Measurements from ENCODE around the gene ARHGEF33.

The ARHGEF33 gene

DNA sequence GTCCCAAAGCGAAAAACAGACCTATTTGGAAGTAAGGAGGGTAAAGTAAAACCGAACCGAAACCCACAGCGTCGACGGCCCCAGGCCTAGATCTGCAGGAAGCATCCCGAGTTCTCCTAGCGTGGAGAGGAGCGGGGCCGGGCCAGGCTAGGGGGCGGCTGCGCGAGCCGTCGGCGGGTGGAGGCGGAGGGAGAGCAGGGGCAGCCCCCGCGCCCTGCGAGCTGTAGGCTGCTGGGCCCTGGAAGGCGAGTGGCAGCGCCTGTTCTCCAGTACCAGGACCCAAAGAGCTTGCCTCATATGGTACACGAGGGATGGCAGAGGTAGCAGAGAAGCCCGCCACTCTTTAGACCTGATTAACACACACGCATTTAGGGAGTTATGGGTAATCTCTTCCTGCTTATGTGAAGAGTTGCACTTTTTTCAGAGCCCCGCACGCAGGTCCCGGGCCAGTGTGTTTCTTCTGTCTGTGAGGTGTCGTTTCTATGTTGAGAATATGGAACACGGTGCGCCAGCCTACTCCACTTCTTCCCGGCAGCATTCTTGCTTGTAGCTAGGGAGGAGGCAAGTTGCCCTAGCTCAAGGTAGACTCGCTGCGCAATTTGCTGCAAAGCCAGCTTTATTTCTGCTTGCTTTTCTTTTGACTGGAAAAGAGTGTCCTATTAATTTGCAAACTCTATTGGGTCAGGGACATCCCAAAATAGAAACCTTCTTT, 71.1 kb downstream of the ARHGEF33 start:
- no peak for ATAC-seq

DNA sequence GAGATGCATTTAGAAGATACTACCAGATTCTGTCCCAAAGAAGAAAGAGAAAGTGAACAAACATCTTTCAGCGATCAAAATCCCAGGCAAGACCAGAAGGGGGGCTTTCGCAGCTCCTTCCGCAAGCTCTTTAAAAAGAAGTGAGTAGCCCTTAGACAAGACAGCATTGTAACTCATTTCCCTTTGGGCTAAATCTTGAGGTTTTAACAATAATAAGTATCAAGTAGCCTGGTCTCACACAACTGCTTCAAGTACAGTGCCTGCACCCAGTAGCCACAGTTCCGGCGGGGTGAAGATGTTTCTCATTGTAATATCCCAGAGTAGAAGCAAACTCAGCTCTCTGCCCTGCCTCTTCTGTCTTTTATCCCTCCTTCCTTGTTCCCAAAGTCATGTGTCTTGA, 76.3 kb downstream of the ARHGEF33 start:
- no peak for ATAC-seq

DNA sequence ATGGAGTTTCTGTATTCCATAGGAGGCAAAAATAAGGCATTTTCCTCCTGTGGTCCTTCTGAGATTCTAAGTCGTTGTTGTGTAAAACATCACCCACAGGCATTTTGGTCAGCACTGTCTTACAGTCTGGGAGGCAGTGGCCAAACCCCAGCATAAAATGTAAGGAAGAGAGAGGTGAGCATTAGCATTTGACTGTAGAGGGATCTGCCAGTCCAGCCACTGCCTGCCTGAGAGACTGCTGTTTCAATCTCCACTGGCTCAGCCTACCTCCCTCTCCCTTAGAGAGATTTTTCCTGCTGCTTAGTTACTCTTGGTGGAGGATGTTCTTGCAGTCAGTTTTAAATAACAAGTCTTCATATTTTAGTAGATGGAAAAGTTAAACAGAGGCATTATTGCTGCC, 77.0 kb downstream of the ARHGEF33 start:
- ATAC-seq = no peak

DNA sequence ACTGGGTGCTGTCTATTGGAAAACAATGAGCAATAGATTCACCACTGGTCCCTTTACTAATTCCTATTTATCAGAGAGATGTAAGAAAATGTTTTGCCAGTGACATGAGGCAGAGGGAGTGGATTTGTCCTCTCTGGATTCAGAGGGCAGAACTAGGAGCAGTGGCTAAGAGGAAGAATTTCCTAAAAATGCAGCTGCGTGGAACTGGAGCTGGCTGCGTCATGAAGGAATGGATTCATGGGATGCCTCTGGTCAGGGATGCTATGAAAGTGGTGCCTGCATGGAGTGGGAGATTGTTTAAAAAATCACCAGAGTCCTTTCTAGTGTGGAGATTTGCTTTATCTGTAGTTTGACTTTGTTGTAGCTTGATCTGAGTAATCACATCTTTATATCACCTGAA, 78.3 kb downstream of the ARHGEF33 start:
- ATAC-seq = no peak

DNA sequence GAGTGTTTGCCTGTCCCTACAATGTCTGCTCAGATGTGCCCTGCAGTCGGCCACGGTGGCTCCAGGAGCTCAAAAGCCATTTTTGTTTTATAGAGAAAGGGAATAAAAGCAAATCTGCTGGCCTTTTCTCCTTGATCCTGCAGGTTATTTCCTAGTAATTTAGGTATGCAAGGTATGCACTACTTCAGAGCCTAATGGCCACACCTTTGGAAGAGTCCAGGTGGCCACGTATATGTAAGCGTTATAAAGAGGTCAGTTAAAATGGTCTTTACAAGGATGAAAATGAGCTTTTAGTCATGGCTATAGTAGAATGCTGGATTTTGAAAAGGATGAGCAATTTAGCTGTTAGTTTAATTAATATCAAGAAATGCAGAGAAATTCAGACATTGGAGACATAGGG, 81.7 kb downstream of the ARHGEF33 start:
- ATAC-seq = no peak

DNA sequence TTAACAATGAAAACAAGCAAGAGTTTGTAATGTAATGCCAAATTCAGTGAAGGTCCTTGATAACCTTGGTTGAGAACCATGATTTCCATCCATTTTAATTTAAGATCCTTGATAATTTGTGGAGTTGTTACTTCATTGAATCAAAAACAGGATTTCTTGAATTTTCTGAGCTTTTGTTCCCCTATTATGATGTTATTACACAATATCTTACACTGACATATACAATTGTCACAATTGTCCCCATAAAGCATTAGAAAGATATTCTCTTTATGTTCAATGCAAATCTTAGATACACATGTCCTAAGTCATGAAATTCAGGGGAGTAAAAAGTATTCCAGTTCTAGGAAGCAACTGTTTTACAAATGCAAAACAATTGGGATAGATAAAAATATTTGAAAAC, 83.6 kb downstream of the ARHGEF33 start:
- ATAC-seq = no peak

DNA sequence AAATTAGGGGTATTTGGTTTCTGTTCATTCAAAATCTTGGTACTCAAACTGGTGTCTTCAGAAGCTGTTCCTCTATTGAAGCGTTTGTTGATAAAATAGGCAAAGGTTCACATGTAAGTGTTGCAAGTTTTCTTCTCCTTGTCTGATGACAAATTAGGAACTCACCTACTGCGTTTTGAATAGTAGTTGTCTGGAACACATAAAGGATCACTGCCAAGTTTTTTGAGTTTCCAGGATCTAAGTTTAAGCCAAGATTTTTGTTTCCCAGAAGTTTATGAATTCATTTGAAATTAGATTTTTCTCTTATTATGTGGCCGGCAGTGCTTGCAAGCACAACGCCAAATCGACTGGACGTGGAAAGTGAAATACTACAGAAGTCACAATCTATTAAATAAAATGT, 85.4 kb downstream of the ARHGEF33 start:
- ATAC-seq = no peak

DNA sequence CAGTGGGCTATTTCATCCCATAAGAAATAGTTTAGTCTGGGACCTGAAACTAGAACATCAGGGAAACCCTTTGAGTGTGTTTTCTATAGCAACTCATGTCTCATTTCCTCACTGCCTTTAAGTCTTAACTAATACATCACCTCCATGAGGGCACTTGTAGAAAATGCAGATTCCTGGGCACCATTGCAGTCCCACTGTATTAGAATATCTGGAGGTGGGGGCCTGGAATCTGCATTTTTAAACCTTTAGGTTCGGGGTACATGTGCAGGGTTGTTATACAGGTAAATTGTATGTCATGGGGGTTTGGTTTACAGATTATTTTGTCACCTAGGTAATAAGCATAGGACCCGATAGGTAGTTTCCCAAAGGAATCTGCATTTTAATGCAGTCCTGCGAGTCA, 87.4 kb downstream of the ARHGEF33 start:
- ATAC-seq = no peak

DNA sequence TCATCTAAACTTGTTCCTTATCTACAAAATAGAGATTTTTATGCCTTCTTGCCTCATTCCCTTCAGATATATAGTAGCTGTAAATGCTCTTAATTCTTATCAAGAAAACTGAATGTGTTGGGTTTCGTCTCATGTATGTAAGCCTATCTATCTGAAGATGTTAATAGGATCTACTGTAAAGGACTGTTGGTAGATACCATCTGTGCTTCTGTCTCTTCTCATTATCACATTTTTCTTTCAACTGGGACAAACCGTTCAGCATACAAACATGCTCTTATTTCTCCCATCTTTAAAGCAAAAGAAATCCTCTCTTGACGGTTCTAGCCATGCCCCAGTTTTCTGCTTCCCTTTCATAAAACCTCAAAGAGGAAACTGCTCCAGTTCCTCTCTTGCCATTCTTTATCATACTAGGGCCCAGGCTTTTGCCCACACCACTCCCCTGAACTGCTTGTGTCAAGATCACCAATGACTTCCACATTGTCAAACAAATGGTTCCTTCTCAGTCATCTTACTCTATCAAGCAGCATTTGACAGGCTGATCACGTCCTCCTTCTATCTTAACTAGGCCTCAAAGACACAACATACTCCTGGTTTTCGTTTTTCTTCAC, 88.7 kb downstream of the ARHGEF33 start:
- ATAC-seq = no peak

DNA sequence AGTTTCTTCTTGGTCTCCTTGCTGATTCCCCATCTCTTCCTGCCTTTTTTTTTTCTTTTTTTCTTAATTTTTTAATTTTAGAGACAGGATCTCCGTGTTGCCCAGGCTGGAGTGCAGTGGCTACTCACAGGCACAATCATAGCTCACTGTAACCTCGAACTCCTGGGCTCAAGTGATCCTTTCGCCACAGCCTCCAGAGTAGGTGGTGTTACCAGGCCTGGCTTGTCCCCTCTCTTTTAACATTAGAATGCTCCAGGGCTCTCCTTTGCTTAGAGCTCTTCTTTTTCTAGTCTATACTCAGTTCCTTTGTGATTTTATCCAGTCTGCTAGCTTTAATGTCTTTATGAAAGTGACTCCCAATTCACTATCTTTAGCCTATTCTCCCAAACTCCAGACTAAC, 89.2 kb downstream of the ARHGEF33 start:
- ATAC-seq = no peak

DNA sequence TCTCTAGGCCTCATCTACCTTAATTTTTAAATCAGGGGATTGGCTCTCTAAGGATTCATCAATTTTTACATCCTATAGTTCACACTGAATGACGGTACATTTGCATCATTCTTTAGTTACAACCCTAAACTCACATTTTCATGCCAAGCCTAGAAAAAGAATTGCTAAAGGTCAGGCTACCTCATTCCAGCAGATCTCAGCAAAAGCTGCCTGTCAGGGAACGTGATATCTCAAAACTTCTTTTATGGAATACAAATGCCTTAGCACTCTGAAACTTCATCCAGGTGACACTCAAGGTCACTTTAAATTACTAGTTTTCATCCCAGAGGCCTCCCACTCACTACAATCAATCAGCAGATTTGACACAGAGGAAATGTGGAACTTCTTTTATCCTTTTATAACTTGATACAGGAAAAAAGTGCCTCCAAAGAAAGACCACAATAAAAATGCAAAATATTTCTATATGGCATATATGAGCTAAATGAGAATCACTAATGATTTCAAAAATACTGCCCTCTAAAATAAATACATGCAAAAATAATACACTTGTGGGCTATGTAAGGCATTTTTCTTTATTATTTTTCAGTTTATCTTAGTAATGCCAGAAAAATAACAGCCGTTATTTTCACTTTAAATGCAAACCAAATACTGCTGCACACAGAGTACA, 91.5 kb downstream of the ARHGEF33 start:
- ATAC-seq = no peak

DNA sequence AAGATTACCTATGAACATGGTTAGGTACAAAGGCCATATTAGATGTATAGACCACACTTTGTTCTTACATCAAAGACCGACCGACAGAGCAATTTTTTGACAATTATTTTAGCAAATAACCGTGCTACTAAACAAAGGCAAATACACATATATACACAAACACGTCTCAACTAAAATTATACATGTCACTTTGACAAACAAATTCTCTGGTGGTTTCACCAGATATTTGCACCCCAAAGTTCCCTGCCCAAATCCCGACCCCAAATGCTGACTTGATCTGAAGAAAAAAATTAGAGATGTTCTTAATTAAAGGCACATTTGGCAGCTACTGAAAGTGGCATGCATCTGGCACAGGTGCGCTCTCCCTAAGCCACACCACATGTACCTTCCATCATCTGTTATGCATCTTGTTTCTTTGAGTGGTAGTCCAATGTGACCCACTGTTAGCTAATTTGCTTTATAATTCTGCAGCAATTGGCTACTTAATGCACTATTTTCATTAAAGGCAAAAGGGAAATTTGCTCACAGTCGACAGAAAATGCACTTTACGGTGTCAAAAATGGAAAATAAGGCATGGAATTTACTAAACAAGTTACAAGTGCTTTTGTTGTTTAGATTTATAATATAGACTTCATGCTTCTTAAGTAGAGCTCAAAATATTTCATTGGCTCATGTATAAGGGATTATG, 92.1 kb downstream of the ARHGEF33 start:
- no peak for ATAC-seq

DNA sequence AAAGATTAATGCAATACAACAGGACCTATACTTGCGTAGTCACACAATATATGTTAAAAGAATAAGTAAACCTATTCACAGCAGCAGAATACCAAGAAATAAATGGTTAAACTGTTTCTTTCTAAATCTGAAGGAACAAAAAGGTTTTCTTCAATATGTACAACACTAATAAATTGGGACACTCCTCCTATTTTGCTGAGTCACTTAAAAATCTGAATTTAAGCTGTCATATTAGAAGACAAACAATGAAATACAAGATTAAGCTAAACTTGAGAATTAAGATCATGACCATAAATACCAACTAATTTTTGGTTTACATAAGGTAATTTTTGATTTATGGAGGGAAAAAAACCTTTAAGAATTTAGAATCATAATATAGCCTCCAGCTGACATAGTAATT, 92.8 kb downstream of the ARHGEF33 start:
- no peak for ATAC-seq

DNA sequence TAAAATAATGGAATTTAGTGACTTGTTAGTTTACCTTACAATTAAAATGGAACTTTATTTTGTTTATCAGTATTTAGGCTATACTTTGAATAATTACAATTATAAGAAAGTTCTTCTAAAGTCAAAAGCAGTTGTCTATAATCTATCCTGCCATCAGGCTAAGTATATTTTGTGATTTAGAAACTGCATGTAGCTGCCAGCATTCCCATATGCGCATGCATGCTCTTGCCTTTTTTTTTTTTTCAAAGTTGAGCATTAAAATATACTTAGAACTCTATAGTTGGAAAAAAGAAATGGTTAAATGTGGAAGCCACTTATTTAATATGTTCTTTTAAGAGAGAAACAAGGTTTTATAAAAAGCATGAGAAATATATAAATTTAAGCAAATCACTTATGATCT, 99.0 kb downstream of the ARHGEF33 start:
- no peak for ATAC-seq

DNA sequence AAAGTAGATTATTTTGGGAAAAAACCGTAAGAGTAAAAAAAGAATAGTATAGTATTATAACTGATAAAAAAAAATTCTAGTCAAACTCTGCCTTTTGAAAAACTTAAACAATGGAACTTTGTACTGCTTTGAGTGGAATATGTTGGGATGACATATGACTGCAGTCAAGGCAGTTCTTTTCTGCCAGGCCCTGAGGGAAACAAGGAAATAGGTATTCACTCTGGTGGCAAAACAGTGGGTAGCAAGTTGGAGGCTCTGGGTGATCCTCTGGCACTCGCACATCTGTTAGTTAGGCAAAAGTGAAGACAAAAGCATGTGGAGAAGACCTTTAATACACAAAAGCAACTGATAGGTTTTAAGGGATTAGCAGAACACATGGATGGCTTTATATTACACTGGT, 102.2 kb downstream of the ARHGEF33 start:
- ATAC-seq = no peak

DNA sequence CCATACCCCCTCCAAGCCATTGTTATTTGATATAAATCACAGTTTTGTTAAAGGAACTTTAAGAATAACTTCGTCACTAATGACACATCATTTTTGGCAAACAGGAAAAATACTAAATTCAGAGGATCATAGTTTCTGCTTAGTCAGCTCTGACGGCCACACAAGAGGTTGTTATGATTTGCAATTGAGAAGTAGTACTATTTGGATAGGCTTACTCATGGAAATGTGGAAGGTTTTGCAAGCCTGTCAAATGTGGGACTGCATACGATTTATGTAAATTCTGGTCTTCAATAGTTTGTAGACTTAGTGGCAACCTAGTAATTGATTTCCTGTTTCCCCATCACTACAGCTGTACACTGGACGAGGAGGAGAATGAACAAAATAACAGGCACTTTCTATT, 108.1 kb downstream of the ARHGEF33 start:
- ATAC-seq = no peak

DNA sequence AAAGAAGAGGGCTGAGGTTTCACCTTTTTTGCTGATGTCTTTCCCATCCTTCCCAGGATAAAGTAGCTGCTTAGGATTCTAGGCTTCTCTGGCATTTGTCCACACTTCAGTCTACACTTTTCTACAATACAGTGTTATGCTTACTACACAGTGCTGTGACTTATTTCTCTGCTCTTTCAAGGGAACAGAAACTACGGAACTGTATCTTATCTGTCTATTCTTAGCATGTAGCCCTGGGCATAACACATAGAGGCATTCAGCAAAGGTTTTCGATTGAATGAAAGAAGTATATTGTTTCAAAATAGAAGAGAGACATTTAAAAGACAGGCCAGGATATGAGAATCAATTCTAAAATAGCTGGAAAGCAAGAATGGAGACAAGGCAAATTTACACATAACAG, 110.9 kb downstream of the ARHGEF33 start:
- no peak for ATAC-seq

DNA sequence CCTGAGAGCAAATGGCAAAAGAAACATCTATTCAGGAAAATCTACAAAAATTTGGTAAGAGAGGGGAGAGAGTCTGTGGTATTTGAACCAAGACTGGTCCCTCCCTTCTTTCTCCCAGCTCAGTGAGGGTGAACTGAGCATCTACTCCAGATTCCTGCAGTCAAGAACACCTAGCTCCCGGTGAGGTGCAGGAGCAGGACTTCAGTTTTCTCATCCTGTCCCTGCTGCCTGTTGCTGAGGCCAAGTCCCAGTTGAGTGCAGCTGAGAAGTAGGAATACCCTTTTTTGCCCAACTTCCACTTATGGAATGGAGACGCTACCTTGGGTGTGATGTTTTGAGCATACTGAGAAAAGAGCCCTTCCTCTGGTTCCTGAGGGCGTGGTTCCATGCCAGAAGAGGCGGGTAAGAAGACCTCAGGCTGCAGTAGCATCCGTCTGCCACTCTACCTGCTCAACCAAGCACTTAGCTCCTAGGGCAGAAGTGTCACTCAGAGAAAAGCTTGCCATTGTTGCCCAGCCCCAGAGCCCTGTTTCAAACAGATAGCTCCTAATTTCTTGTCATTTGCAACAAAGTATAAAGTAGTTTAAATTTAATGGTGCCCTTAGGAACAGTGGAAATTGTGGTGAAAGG, 118.3 kb downstream of the ARHGEF33 start:
- no peak for ATAC-seq

DNA sequence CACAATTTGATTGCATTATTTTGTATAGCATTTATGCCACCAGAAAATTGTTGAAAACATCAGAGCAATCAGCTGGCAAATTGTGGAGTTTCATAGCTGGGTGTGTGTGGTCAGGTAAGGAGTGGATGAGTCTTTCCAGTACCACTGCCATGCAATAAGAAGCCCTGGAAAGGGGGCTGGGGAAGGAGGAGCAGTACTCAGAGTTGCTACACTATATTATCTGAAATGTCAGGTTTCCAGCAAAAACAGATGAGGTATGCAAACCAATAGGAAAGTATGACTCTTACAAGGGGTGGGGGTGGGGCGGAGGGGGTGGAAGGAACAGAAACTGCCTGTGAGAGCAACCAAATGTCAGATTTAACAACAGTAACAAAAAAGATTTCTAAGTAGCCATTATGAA, 119.0 kb downstream of the ARHGEF33 start:
- ATAC-seq = no peak

DNA sequence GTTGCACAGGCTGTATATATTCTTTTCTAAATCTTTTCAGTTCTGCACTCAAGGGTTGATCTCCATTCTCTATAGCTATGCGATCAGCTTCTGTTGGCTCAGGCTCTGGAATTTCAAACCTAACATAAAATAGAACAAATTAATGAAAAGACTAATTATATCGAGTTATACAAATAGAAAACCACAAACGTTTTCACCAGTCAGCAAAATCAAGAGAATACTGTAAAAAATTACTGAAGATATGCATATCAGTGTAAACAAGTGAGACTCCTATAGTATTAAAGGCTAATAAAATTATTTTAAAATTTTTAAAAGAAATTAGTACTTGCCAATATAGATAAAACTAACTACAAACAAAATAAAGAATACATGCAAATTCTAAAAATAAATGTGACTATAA, 124.2 kb downstream of the ARHGEF33 start:
- no peak for ATAC-seq

DNA sequence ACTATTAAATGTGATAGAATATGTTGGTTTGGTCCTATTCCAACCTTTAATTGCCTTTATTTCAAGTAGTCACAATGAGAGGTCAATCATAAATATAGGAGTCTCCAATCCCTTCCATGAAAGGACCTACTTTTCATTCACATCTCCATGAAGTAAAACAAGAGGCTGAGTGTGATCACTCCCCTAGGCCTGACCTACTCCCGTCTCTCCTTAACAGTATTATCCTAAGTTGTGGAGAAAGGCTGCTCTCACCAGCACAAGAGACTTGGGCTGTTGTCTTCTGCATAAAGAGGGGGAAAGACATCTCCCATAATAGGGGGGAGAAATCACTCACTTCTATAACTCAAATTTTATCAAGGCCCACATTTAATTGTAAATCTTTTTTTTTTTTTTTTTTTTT, 125.7 kb downstream of the ARHGEF33 start:
- no peak for ATAC-seq

DNA sequence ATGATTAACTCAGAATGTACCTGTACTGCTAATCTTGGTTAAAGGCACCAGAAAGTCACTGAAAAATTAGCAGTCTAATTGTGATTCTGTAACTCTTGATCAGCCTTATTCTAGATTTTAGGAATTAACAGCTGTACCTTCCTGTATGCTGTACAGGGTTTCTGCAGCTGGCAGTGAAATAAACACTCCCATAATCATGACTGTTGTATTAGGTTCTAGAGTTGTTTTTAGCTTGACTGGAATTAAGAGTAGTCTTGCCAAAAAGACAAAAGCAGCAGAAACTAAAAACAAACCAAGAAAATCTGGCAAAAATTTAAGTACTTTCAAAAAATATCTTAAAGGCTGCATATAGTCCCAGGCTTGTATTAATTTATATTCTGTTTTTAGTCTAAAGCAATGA, 127.7 kb downstream of the ARHGEF33 start:
- ATAC-seq = no peak

DNA sequence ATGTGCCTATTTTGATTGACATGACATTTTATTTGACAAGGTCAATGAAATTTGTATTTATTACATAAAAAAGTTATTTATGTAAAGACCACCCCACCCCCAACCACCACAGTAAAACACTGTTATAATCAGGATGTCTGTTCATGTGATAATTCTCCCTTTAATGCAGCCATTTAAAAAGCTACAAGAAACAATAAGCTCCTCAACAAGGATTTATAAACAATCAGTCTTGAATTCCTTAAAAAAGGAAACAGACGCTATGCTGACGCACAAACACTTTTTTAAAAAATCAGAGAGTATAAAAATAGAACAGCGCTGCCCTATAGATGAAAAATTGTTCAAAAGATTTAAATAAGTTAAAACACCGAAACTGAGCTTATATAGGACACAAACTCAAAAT, 129.0 kb downstream of the ARHGEF33 start:
- no peak for ATAC-seq
